GM12801 (cell line): ENCODE data around the gene BTG3.

Experiments used
- TF ChIP-seq, protein P1 (sequence below): IDR thresholded peaks from one replicate; pipeline ENCODE4 v1.5.1; 2011; ENCODE audit warnings: control low read depth; ENCODE audit not compliant: insufficient read length; ENCODE audit errors: extremely low read depth

BTG3 gene

DNA sequence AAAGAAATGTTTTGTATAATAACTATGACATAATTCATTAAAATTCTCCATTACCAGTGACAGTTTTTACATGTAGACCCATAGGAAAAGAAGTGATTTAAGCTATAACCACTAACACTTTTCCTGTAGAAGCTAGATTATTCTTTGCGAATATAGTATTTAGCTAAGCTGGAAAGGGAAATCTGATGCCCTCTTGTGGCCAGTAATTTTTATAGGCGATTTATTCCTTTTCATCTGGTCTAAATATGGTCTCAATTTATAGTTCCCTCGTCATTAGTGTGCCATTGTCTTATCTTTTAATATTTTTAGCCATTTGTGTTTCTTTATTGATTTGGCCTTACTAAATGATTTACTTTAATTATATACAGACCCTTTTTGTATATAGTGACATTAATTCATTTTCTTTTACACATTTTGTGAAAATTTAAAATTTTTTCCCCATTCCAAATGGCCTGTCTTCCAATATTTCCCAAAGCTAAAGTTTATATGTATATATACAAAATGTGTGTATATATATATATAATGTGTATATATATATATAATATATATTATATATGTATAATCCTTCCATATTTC is 26.7 kb downstream of the BTG3 start:
- TF ChIP-seq, protein P1, sequence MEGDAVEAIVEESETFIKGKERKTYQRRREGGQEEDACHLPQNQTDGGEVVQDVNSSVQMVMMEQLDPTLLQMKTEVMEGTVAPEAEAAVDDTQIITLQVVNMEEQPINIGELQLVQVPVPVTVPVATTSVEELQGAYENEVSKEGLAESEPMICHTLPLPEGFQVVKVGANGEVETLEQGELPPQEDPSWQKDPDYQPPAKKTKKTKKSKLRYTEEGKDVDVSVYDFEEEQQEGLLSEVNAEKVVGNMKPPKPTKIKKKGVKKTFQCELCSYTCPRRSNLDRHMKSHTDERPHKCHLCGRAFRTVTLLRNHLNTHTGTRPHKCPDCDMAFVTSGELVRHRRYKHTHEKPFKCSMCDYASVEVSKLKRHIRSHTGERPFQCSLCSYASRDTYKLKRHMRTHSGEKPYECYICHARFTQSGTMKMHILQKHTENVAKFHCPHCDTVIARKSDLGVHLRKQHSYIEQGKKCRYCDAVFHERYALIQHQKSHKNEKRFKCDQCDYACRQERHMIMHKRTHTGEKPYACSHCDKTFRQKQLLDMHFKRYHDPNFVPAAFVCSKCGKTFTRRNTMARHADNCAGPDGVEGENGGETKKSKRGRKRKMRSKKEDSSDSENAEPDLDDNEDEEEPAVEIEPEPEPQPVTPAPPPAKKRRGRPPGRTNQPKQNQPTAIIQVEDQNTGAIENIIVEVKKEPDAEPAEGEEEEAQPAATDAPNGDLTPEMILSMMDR, result no peak

DNA sequence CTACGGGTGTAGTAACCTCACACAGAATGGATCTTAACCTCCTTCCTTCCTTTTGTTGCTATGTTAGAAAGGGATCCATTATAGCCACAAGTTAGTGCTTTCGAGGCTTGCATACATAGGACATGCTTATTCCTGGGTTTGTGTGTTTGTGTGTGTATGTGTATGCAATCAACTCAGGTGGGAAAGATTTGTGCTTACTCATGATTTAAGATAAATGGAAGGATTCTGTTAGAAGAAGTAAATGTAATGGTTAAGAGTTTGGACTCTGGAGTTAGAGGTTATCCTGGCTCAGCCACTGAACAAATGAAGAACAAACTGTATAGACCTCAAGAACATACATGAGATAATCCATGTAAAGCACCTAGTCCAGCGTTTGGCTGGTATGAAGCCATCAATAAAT is 28.8 kb downstream of the BTG3 start:
- TF ChIP-seq, protein P1, result no peak

DNA sequence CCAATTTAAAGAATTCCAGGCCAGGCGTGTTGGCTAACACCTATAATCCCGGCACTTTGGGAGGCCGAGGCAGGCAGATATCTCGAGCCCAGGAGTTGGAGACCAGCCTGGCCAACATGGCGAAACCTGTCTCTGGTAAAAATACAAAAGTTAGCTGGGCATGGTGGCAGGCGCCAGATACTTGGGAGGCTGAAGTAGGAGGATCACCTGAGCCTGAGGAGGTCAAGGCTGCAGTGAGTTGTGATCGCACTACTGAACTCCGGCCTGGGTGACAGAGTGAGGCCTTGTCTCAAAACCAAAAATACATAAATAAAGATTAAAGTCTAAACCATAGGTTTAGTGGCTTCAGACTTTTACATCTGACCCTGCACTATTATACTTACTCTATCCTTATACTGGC is 32.4 kb downstream of the BTG3 start:
- TF ChIP-seq, protein P1, result no peak

DNA sequence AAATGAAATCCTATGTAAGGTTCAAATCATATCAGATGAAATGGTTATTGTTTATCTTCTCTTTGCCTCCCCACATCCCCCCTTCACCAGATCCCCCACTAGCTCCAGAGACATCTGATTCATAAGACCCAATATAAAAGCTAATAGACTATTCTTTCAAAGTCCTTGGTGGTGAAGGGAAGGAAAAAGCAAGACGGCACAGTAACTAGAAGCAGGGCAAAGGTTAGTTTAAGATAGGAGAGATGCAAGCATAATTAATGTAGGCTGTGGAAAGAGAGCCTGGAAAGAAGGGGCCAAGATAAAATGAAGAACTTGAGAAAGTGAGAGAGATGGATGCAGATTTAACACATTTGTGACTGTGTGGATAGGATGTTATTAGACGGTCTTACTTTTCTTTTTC is 33.8 kb downstream of the BTG3 start:
- TF ChIP-seq, protein P1, result no peak

DNA sequence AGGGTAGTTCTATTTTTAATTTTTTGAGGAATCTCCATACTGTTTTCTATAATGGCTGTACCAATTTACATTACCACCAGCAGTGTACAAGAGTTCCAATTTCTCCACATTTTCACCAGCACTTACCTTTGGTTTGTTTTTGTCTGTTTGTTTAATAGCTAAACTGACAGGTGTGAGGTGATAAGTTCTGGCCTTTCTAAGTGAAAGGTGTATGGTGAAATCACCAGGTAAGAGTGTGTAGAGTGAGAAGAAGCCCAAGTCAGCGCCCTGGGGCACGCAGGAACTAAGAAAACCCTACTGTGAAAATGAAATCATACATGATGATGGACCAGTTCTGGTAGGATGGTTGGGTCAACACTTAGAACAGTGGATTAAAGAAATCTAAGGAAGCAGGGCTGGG is 34.5 kb downstream of the BTG3 start:
- TF ChIP-seq, protein P1, result no peak

DNA sequence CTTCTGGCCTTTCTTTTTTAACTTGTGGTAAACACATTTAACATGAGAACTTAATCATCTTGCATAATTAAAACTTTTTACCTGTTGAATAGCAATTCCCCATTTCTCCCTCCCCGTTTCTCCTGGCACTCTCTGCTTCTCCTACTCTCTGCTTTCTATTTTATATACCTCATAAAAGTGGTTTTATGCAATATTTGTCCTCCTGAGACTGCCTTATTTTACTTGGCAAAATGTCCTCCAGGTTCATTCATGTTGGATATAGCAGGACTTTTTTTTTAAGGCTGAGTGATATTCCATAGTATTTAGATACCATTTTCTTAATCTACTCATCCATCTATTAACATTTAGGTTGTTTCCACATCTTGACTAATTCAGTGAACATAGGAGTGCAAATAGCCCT is 35.0 kb downstream of the BTG3 start:
- TF ChIP-seq, protein P1, result no peak

DNA sequence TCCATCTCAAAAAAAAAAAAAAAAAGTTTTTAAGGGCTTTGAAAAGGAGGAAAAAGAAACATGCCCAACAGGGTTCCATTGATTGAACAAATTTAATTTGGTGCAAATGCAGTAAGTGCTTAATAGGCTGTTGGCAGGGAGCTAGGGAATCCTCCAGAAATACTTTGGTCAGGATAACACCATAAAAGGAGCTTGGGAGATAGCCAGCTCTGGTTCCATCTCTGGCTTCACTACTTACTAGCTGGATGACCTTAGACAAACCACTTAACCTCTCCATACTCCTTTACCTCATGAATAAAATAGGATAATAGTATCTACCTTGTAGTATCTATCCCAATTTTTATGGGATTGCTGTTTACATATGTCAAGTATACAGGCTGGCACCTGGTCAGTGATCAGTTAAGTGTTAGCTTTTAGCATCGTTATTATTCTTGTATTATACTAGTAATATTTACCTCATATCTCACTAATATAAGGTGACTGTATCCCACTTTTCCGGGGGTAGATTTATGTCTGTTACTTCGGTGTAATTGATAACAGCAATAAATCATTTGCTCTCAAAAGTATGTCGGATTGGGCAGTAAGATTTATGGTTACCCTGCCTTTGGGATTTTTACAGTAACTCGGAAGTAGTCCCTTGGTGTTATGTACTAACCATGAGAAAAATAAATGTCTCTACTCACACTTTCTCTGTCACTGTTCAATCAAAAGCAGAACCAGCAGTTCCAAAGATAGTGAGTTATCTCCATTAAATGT is 36.4 kb downstream of the BTG3 start:
- TF ChIP-seq, protein P1, result no peak
